SK-N-SH (cell line): ENCODE measurements around the gene CC2D2A. TPM values are rescaled to one million over a fixed set of nuclear protein-coding genes. Genes with fewer than 3 reads are reported as not detected.

Experiments used
- CTCF ChIA-PET: fragments of 300-600, 350-600 bp; formaldehyde crosslinking; extraction: SDS; loops from one replicate; lab custom pipeline; 2021; lab: Yijun Ruan, JAX
- POLR2A ChIA-PET: fragments of 350-600 bp; sonication (Branson Sonifier 250); formaldehyde crosslinking; extraction: SDS; loops from one replicate; lab custom pipeline; 2020; ENCODE audit warnings: antibody characterized with exemption, inconsistent platforms; lab: Yijun Ruan, JAX
- DNase-seq: peaks from one replicate; pipeline ENCODE4 v3.0.0; 2012
- H2AFZ ChIP-seq: fragments of 200-600 bp; sonication (generic); 2 replicates; pipeline ENCODE4 v1.8.1; 2016; ENCODE audit warnings: antibody characterized with exemption, mild to moderate bottlenecking, low read depth
- H3F3A ChIP-seq: fragments of 200-600 bp; sonication (generic); replicated peaks from 2 replicates; pipeline ENCODE3; 2016; ENCODE audit warnings: antibody characterized with exemption, mild to moderate bottlenecking; ENCODE audit not compliant: insufficient read depth
- H3K27ac ChIP-seq, 2 experiments: fragments of 200-500 bp in 1 of 2; fragments of 200-600 bp in 1 of 2; sonication (Bioruptor generic) in 1 of 2; sonication (generic), shearing (Covaris generic) in 1 of 2; 2 replicates each; pipeline versions ENCODE4 v1.5.1 to v1.6.1; 2014 to 2016; ENCODE audit warnings: low read depth in 2 of 2, inconsistent platforms in 1 of 2, low read length in 1 of 2, mild to moderate bottlenecking in 1 of 2, mixed read lengths in 1 of 2
- H3K27me3 ChIP-seq: fragments of 200-600 bp; sonication (generic), shearing (Covaris generic); 2 replicates; pipeline ENCODE4 v1.6.1; 2016; ENCODE audit warnings: mixed run types; ENCODE audit not compliant: insufficient read depth
- H3K36me3 ChIP-seq, 2 experiments: fragments of 200-500 bp in 1 of 2; fragments of 200-600 bp in 1 of 2; sonication (Bioruptor generic) in 1 of 2; sonication (generic) in 1 of 2; replicated peaks in 1 of 2; 2 replicates each; pipeline versions ENCODE3 to v1.5.1; 2014 to 2016; ENCODE audit warnings: low read length in 1 of 2, mild to moderate bottlenecking in 1 of 2; ENCODE audit not compliant: insufficient read depth in 2 of 2, control insufficient read depth in 1 of 2
- H3K4me1 ChIP-seq, 2 experiments: fragments of 200-500 bp in 1 of 2; fragments of 200-600 bp in 1 of 2; sonication (Bioruptor generic) in 1 of 2; sonication (generic), shearing (Covaris generic) in 1 of 2; 2 replicates each; pipeline versions ENCODE4 v1.5.1 to v1.6.1; 2014 to 2016; ENCODE audit warnings: low read depth in 1 of 2, low read length in 1 of 2, mixed run types in 1 of 2; ENCODE audit not compliant: insufficient read depth in 2 of 2, control insufficient read depth in 1 of 2
- H3K4me2 ChIP-seq: fragments of 200-600 bp; sonication (generic), shearing (Covaris generic); 2 replicates; pipeline ENCODE4 v1.6.1; 2017; ENCODE audit warnings: mixed run types
- H3K4me3 ChIP-seq, 2 experiments: fragments of 200-500 bp in 1 of 2; fragments of 200-600 bp in 1 of 2; sonication (Bioruptor generic) in 1 of 2; sonication (generic), shearing (Covaris generic) in 1 of 2; 2 replicates each; pipeline versions ENCODE4 v1.5.1 to v1.8.1; 2014 to 2016; ENCODE audit warnings: low read depth in 2 of 2, inconsistent platforms in 1 of 2, low read length in 1 of 2, mild to moderate bottlenecking in 1 of 2, mixed read lengths in 1 of 2, moderate library complexity in 1 of 2
- H3K79me2 ChIP-seq: fragments of 200-600 bp; sonication (generic); 2 replicates; pipeline ENCODE4 v1.8.1; 2017; ENCODE audit warnings: mild to moderate bottlenecking; ENCODE audit not compliant: insufficient read depth
- H3K9ac ChIP-seq: fragments of 200-600 bp; sonication (generic); 2 replicates; pipeline ENCODE4 v1.6.1; 2017; ENCODE audit warnings: mixed run types
- H3K9me2 ChIP-seq: fragments of 200-600 bp; sonication (generic); 2 replicates; pipeline ENCODE4 v1.6.1; 2017; ENCODE audit warnings: mixed run types
- H3K9me3 ChIP-seq: fragments of 200-600 bp; sonication (generic); 2 replicates; pipeline ENCODE4 v1.6.1; 2017; ENCODE audit warnings: mixed run types, mild to moderate bottlenecking, moderate library complexity
- H4K20me1 ChIP-seq: fragments of 200-600 bp; sonication (generic); 2 replicates; pipeline ENCODE4 v1.6.1; 2017; ENCODE audit warnings: mild to moderate bottlenecking, mixed run types; ENCODE audit not compliant: insufficient read depth
- ELF1 ChIP-seq: IDR thresholded peaks from 2 replicates; pipeline ENCODE4 v1.4.0; 2012
- FOSL2 ChIP-seq: IDR thresholded peaks from 2 replicates; pipeline ENCODE4 v1.4.0; 2012; ENCODE audit warnings: low read depth, mild to moderate bottlenecking, moderate library complexity, borderline replicate concordance
- FOXM1 ChIP-seq: IDR thresholded peaks from 2 replicates; pipeline ENCODE4 v1.4.0; 2012; ENCODE audit warnings: low read depth, mild to moderate bottlenecking
- GATA2 ChIP-seq: sonication (generic); formaldehyde crosslinking; IDR thresholded peaks from 2 replicates; pipeline ENCODE4 v1.5.0; 2020; ENCODE audit warnings: mild to moderate bottlenecking, missing genetic modification reagents
- MAX ChIP-seq: IDR thresholded peaks from 2 replicates; pipeline ENCODE4 v1.4.0; 2012; ENCODE audit warnings: low read depth
- NFIC ChIP-seq: IDR thresholded peaks from 2 replicates; pipeline ENCODE4 v1.4.0; 2012; ENCODE audit warnings: borderline replicate concordance
- NRF1 ChIP-seq: IDR thresholded peaks from 2 replicates; pipeline ENCODE4 v1.6.1; 2012; ENCODE audit warnings: low read depth, mild to moderate bottlenecking, low read length
- PBX3 ChIP-seq: IDR thresholded peaks from 2 replicates; pipeline ENCODE4; 2012
- POLR2AphosphoS5 ChIP-seq: IDR thresholded peaks from 2 replicates; pipeline ENCODE4 v1.6.1; 2012; ENCODE audit warnings: low read depth, low read length
- RAD21 ChIP-seq: IDR thresholded peaks from 2 replicates; pipeline ENCODE4 v1.6.1; 2012; ENCODE audit warnings: mild to moderate bottlenecking, low read length
- RCOR1 ChIP-seq: fragments of 150-350 bp; IDR thresholded peaks from 2 replicates; pipeline ENCODE4 v1.6.1; 2017; ENCODE audit warnings: antibody characterized with exemption, low read length
- RXRA ChIP-seq: IDR thresholded peaks from 2 replicates; pipeline ENCODE4 v1.4.0; 2012; ENCODE audit warnings: low read depth, mild to moderate bottlenecking, borderline replicate concordance
- SIN3A ChIP-seq: IDR thresholded peaks from 2 replicates; pipeline ENCODE4 v1.6.1; 2012; ENCODE audit warnings: low read depth, mild to moderate bottlenecking, low read length, moderate library complexity, borderline replicate concordance
- SMC3 ChIP-seq: IDR thresholded peaks from 2 replicates; pipeline ENCODE4 v1.6.1; 2012; ENCODE audit warnings: low read depth, low read length, improper control_type of control experiment
- TCF12 ChIP-seq: IDR thresholded peaks from 2 replicates; pipeline ENCODE4 v1.4.0; 2012
- TEAD4 ChIP-seq: IDR thresholded peaks from 2 replicates; pipeline ENCODE4 v1.4.0; 2012; ENCODE audit warnings: mild to moderate bottlenecking, borderline replicate concordance; ENCODE audit not compliant: insufficient read depth
- YY1 ChIP-seq: IDR thresholded peaks from 2 replicates; pipeline ENCODE4 v1.4.0; 2012; ENCODE audit warnings: low read depth, mild to moderate bottlenecking
- WGBS: methylation state at CpG from one replicate; pipeline ENCODE4 v1.1.6; 2017; ENCODE audit warnings: low lambda C conversion rate; 5-methylcytosine and 5-hydroxymethylcytosine counted together
- polyA plus RNA-seq, 3 experiments: library from polyadenylated mRNA; depleted of rRNA; stranded (reverse); fragments of >200 nt; gene quantifications; 2 replicates each; pipeline ENCODE4 v1.2.3, GENCODE V29; 2012
- TF ChIP-seq, protein P1 (sequence below): IDR thresholded peaks from 2 replicates; pipeline ENCODE4 v1.4.0; 2012; ENCODE audit warnings: low read depth, borderline replicate concordance
- TF ChIP-seq, protein P2 (sequence below): IDR thresholded peaks from 2 replicates; pipeline ENCODE4 v1.6.1; 2012; ENCODE audit warnings: mild to moderate bottlenecking, low read depth, low read length, moderate library complexity

The CC2D2A gene
- polyA plus RNA-seq, 1 of the 3 experiments (the other 2 are of a cell fraction): 17.8 TPM

GRCh38 chr4:15638418-15638817, 168.7 kb downstream of the CC2D2A start:
- CTCF ChIA-PET: no interaction called here
- Histone ChIP-seq H4K20me1 (no peaks in the 10 kb centered on the region), H3K9me3 (no peaks in the 10 kb centered on the region), H3K79me2 (peaks cover 77% of the 10 kb centered on the region), H3K27me3 (no peaks in the 10 kb centered on the region), H3K36me3 (peaks cover 48 to 79% of the 10 kb centered on the region in 2 experiments), H2AFZ (no peak overlapping the region), H3K9ac (no peak overlapping the region), H3K27ac (no peak overlapping the region), H3F3A (no peaks in the 10 kb centered on the region), H3K4me1 (no peaks in the 10 kb centered on the region), H3K9me2 (no peaks in the 10 kb centered on the region), H3K4me2 (no peak overlapping the region), H3K4me3 (no peak overlapping the region)
- no peak for DNase-seq
- 97% methylated on average over 6 of the region's 6 CpGs for WGBS
- POLR2A ChIA-PET: no interaction called here
- no peak for TF ChIP-seq ELF1
- TF ChIP-seq, protein P1, sequence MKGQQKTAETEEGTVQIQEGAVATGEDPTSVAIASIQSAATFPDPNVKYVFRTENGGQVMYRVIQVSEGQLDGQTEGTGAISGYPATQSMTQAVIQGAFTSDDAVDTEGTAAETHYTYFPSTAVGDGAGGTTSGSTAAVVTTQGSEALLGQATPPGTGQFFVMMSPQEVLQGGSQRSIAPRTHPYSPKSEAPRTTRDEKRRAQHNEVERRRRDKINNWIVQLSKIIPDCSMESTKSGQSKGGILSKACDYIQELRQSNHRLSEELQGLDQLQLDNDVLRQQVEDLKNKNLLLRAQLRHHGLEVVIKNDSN: no peak
- no peak for TF ChIP-seq MAX
- no peak for TF ChIP-seq TCF12
- TF ChIP-seq, protein P2, sequence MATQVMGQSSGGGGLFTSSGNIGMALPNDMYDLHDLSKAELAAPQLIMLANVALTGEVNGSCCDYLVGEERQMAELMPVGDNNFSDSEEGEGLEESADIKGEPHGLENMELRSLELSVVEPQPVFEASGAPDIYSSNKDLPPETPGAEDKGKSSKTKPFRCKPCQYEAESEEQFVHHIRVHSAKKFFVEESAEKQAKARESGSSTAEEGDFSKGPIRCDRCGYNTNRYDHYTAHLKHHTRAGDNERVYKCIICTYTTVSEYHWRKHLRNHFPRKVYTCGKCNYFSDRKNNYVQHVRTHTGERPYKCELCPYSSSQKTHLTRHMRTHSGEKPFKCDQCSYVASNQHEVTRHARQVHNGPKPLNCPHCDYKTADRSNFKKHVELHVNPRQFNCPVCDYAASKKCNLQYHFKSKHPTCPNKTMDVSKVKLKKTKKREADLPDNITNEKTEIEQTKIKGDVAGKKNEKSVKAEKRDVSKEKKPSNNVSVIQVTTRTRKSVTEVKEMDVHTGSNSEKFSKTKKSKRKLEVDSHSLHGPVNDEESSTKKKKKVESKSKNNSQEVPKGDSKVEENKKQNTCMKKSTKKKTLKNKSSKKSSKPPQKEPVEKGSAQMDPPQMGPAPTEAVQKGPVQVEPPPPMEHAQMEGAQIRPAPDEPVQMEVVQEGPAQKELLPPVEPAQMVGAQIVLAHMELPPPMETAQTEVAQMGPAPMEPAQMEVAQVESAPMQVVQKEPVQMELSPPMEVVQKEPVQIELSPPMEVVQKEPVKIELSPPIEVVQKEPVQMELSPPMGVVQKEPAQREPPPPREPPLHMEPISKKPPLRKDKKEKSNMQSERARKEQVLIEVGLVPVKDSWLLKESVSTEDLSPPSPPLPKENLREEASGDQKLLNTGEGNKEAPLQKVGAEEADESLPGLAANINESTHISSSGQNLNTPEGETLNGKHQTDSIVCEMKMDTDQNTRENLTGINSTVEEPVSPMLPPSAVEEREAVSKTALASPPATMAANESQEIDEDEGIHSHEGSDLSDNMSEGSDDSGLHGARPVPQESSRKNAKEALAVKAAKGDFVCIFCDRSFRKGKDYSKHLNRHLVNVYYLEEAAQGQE: no peak

- H4K20me1 ChIP-seq: peaks cover 63% of the 10 kb centered on the region
- no peak for DNase-seq
- peaks cover 13% of the 10 kb centered on the region for H3F3A ChIP-seq
- H2AFZ ChIP-seq: no peak overlapping the region
- POLR2A ChIA-PET: no interaction called here
- H3K36me3 ChIP-seq: peaks cover 0 to 11% of the 10 kb centered on the region in 2 experiments
- CTCF ChIA-PET: interaction anchor here (1.7 kb wide), 1 partner anchor 169 kb away, joined by 4 read pairs; no protein-coding TSS in a partner anchor
- no peaks in the 10 kb centered on the region for H3K9me2 ChIP-seq
- 79% methylated on average over 2 of the region's 2 CpGs for WGBS
- peaks cover 100% of the 10 kb centered on the region for H3K79me2 ChIP-seq
- H3K27ac ChIP-seq: no peak overlapping the region
- no peak overlapping the region for H3K9ac ChIP-seq
- H3K4me3 ChIP-seq: no peak overlapping the region
- H3K4me1 ChIP-seq: peaks cover 11 to 22% of the 10 kb centered on the region in 2 experiments; a peak in 2 of 4 replicates
- no peaks in the 10 kb centered on the region for H3K9me3 ChIP-seq
- H3K4me2 ChIP-seq: no peak overlapping the region
- no peaks in the 10 kb centered on the region for H3K27me3 ChIP-seq
- TF ChIP-seq NFIC: no peak
- TF ChIP-seq GATA2 (CRISPR knock-in tag): no peak
- TF ChIP-seq POLR2AphosphoS5: no peak
- no peak for TF ChIP-seq TEAD4
- TF ChIP-seq RCOR1: no peak
- TF ChIP-seq, protein P2: no peak
- TF ChIP-seq FOSL2: no peak
- TF ChIP-seq YY1: no peak
- TF ChIP-seq SIN3A: no peak
- TF ChIP-seq FOXM1: no peak
- TF ChIP-seq RXRA: no peak
- no peak for TF ChIP-seq SMC3
- no peak for TF ChIP-seq NRF1
- TF ChIP-seq RAD21: no peak
- no peak for TF ChIP-seq PBX3
Observed at GRCh38 chr4:15648600-15648999, 178.9 kb downstream of the CC2D2A start.
